H1 (cell line): Measurements from ENCODE around the gene KCNC3. TPM values are rescaled to one million over a fixed set of nuclear protein-coding genes. Genes with fewer than 3 reads are reported as not detected.

Experiments used
- BCL11A ChIP-seq, 2 experiments: IDR thresholded peaks; one replicate each; pipeline ENCODE4 v1.6.1; 2011; ENCODE audit warnings: low read depth in 2 of 2, low read length in 2 of 2, mild to moderate bottlenecking in 2 of 2
- BRCA1 ChIP-seq: IDR thresholded peaks from 2 replicates; pipeline ENCODE4 v1.6.1; 2012; ENCODE audit warnings: low read depth, low read length, improper control_type of control experiment
- CBX5 ChIP-seq: fragments of 300-800, 300-1000 bp; sonication (generic); IDR thresholded peaks from 2 replicates; pipeline ENCODE4 v1.7.1; 2016; ENCODE audit warnings: antibody characterized with exemption, low read length, low read depth
- CBX8 ChIP-seq: fragments of 300-800, 300-1000 bp; sonication (generic); IDR thresholded peaks from 2 replicates; pipeline ENCODE4 v1.7.1; 2016; ENCODE audit warnings: low read depth, low read length, borderline replicate concordance
- CEBPB ChIP-seq: IDR thresholded peaks from 2 replicates; pipeline ENCODE4 v1.6.1; 2012; ENCODE audit warnings: low read depth, low read length
- EGR1 ChIP-seq: IDR thresholded peaks from 2 replicates; pipeline ENCODE4 v1.6.1; 2011; ENCODE audit warnings: low read depth, low read length, borderline replicate concordance
- EP300 ChIP-seq, 2 experiments: IDR thresholded peaks; 1 replicate in 1 of 2; 2 replicates in 1 of 2; pipeline ENCODE4 v1.6.1; 2011 to 2012; ENCODE audit warnings: low read depth in 2 of 2, low read length in 2 of 2, mild to moderate bottlenecking in 2 of 2, borderline replicate concordance in 1 of 2, inconsistent platforms in 1 of 2, moderate library complexity in 1 of 2
- EZH2 ChIP-seq: fragments of 200-600 bp; sonication (generic); IDR thresholded peaks from 2 replicates; pipeline ENCODE4 v1.7.1; 2012; ENCODE audit warnings: low read depth, mild to moderate bottlenecking, moderate library complexity, low read length, inconsistent platforms; ENCODE audit not compliant: severe bottlenecking
- GABPA ChIP-seq: IDR thresholded peaks from 2 replicates; pipeline ENCODE4 v1.6.1; 2011; ENCODE audit warnings: mild to moderate bottlenecking, low read length, moderate library complexity, borderline replicate concordance; ENCODE audit not compliant: insufficient read depth
- HDAC2 ChIP-seq, 2 experiments: fragments of 300-600 bp in 1 of 2; sonication (generic) in 1 of 2; IDR thresholded peaks; 2 replicates each; pipeline ENCODE4 v1.6.1; 2011 to 2012; ENCODE audit warnings: low read depth in 2 of 2, low read length in 2 of 2, mild to moderate bottlenecking in 2 of 2, moderate library complexity in 2 of 2, borderline replicate concordance in 1 of 2, inconsistent platforms in 1 of 2
- HDAC6 ChIP-seq: IDR thresholded peaks from one replicate; pipeline ENCODE4 v1.7.1; 2012; ENCODE audit warnings: low read depth, mild to moderate bottlenecking, inconsistent platforms, low read length, moderate library complexity
- KDM4A ChIP-seq: IDR thresholded peaks from one replicate; pipeline ENCODE4 v1.7.1; 2012; ENCODE audit warnings: low read depth, mild to moderate bottlenecking, moderate library complexity, low read length, inconsistent platforms; ENCODE audit not compliant: severe bottlenecking
- KDM5A ChIP-seq: fragments of 200-600 bp; IDR thresholded peaks from 2 replicates; pipeline ENCODE4 v1.7.1; 2012; ENCODE audit warnings: mild to moderate bottlenecking, low read length, inconsistent platforms, mixed read lengths
- POU5F1 ChIP-seq: IDR thresholded peaks from 2 replicates; pipeline ENCODE4 v1.6.1; 2011; ENCODE audit warnings: low read depth, mild to moderate bottlenecking, low read length, moderate library complexity
- RAD21 ChIP-seq, 2 experiments: IDR thresholded peaks in 1 of 2; conservative IDR thresholded peaks in 1 of 2; 2 replicates each; pipeline ENCODE4 v1.6.1; 2011; ENCODE audit warnings: low read depth in 2 of 2, low read length in 2 of 2, improper control_type of control experiment in 1 of 2, inconsistent platforms in 1 of 2, mild to moderate bottlenecking in 1 of 2, moderate library complexity in 1 of 2
- RBBP5 ChIP-seq: IDR thresholded peaks from 2 replicates; pipeline ENCODE4 v1.7.1; 2012; ENCODE audit warnings: low read depth, mild to moderate bottlenecking, inconsistent platforms, low read length, moderate library complexity, borderline replicate concordance
- SAP30 ChIP-seq: fragments of 300-600 bp; sonication (generic); IDR thresholded peaks from 2 replicates; pipeline ENCODE4 v1.7.1; 2012; ENCODE audit warnings: low read length, moderate library complexity, mild to moderate bottlenecking, inconsistent platforms; ENCODE audit not compliant: insufficient read depth, insufficient replicate concordance
- SP1 ChIP-seq: IDR thresholded peaks from 2 replicates; pipeline ENCODE4 v1.6.1; 2011; ENCODE audit warnings: low read depth, low read length
- TAF7 ChIP-seq: optimal IDR thresholded peaks from 2 replicates; pipeline ENCODE3; 2011; ENCODE audit warnings: low read depth, mild to moderate bottlenecking, inconsistent platforms, low read length, moderate library complexity, borderline replicate concordance
- YY1 ChIP-seq: IDR thresholded peaks from 2 replicates; pipeline ENCODE4 v1.6.1; 2011; ENCODE audit warnings: low read depth, mild to moderate bottlenecking, low read length
- polyA plus RNA-seq, 7 experiments: library from polyadenylated mRNA; depleted of rRNA in 3 of 7; stranded (reverse) in 5 of 7; unstranded in 2 of 7; fragments of >200 nt in 5 of 7; fragments of 200-250 nt in 2 of 7; gene quantifications; 1 replicate in 5 of 7; 2 replicates in 1 of 7; 4 replicates in 1 of 7; pipeline versions ENCODE4 v1.2.1 to v1.2.3, GENCODE V29; 2011 to 2013; ENCODE audit warnings: missing spikeins in 2 of 7, mixed read lengths in 2 of 7
- total RNA-seq: library from RNA; stranded (reverse); fragmentation: NEBNext Ultra II Directional; extraction: Animal tissue kit (Norgen Biotek cat#: 25700); gene quantifications from 2 replicates; pipeline ENCODE4 v1.2.1, GENCODE V29; 2021
- TF ChIP-seq, protein P1 (sequence below): IDR thresholded peaks from 2 replicates; pipeline ENCODE4 v1.6.1; 2012; ENCODE audit warnings: inconsistent platforms
- TF ChIP-seq, protein P2 (sequence below): IDR thresholded peaks from 2 replicates; pipeline ENCODE4 v1.6.1; 2012; ENCODE audit warnings: inconsistent platforms

Gene KCNC3
- total and polyA plus RNA-seq, 2 of the 8 experiments (the other 6 are each of a cell fraction or from before 2014, with no cell fraction given): 3.9 to 7.2 TPM

DNA sequence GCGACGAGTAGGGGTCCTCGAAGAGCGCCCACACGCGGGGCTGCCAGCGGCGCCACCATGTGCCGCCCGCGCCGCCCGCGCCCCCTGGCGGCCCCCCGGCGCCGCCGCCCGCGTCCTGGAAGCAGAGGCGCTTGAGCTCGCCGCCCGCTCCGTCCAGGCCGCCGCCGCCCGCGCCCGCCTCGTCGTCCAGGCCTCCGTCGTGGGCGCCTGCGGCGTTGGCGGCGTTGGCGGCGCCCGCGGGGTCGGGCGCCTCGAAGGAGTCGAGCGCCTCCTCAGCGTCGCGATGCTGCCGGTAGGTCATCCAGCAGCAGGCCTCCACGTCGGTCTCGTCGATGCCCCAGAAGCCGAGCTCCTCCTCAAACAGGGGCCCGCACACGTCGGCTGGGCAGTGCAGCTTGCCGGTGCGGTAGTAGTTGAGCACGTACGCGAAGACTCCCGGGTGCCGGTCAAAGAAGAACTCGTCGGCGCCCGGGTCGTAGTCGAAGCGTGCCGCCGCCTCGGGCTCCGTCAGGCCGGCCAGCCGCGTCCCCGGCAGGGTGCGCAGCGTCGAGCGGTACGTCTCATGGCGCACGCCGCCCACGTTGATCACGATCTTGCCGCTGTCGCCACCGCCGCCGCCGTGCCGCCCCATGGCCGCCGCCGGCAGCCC, 829 bp downstream of the KCNC3 start (continued):
- TF ChIP-seq EZH2 (no peak), TAF7 (no peak), BCL11A (IDR thresholded peaks at IDR 0.05; ENCODE audit: low read depth in 2 of 2, low read length in 2 of 2) (no peak), EGR1 (no peak), KDM5A (no peak), BRCA1 (no peak), CBX8 (no peak), EP300 (IDR thresholded peaks at IDR 0.05; ENCODE audit: borderline replicate concordance in 1 of 2, low read depth in 2 of 2, low read length in 2 of 2) (no peak), RAD21 (IDR thresholded peaks at IDR 0.05 in 1 of 2, conservative IDR thresholded peaks at IDR 0.05 in 1 of 2; ENCODE audit: low read depth in 2 of 2, low read length in 2 of 2) (peak in 1 of 2 experiments; percentile 30; a peak in 2 of 4 replicates), POU5F1 (no peak), RBBP5 (0 out of 2 replicates have a peak, but pooled peaks have one; percentile 25), CEBPB (no peak), HDAC2 (IDR thresholded peaks at IDR 0.05; ENCODE audit: borderline replicate concordance in 1 of 2, low read depth in 2 of 2, low read length in 2 of 2) (no peak), SAP30 (no peak), HDAC6 (no peak), GABPA (no peak), YY1 (no peak), KDM4A (peak; percentile 58), CBX5 (no peak), SP1 (no peak)
- TF ChIP-seq, protein P1, sequence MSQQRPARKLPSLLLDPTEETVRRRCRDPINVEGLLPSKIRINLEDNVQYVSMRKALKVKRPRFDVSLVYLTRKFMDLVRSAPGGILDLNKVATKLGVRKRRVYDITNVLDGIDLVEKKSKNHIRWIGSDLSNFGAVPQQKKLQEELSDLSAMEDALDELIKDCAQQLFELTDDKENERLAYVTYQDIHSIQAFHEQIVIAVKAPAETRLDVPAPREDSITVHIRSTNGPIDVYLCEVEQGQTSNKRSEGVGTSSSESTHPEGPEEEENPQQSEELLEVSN: peak; percentile 85
- TF ChIP-seq, protein P2, sequence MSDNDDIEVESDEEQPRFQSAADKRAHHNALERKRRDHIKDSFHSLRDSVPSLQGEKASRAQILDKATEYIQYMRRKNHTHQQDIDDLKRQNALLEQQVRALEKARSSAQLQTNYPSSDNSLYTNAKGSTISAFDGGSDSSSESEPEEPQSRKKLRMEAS: peak; percentile 87
